Purkinje cell (primary cell): ENCODE results near the gene RNF121. TPM values are rescaled to one million over a fixed set of nuclear protein-coding genes. Genes with fewer than 3 reads are reported as not detected.

Experiments
- polyA plus RNA-seq: library from polyadenylated mRNA; unstranded; fragments of >200 nt; fragmentation: Nextera tagmentation; gene quantifications from 2 replicates; pipeline ENCODE4 v1.2.1, GENCODE V29; 2014

Gene RNF121
- 1.7 and 4.5 TPM in 2 replicates for polyA plus RNA-seq

DNA sequence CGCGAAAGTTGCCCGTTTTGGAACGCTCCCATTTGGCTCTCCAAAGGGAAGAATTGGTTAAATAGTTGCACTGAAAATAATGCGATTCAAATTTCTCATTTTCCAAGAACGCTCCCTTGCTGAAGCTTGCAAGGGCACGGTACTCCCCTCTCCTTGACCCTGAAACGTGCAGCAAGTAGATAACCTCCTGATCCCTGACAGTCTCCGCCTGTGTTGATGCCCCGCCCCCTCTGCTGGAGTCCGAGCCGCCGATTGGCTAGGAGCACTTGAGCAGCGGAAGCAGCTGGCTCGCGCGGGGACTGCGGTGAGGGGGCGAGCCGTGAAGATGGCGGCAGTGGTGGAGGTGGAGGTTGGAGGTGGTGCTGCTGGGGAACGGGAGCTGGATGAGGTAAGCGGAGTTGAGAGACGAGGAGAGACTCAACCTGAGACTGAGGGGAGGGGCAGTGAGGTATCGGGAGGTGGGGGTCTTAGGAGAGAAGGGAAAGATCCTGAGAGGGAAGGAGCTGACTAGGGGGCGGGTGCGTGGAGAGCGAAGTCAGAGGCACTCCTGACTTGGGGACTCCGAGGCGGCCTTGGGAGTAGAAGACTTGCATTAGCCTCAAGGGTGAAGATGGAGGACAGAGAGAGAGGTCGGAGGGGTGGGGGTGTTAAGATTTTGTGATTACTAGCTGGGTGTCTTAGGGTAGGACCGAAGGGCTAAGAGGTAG is at the start of gene RNF121:
Gene RNF121 (plus strand): TSS at position 310 of the 707 bp plus-strand sequence. CDS start 16 bp downstream, at position 326.

DNA sequence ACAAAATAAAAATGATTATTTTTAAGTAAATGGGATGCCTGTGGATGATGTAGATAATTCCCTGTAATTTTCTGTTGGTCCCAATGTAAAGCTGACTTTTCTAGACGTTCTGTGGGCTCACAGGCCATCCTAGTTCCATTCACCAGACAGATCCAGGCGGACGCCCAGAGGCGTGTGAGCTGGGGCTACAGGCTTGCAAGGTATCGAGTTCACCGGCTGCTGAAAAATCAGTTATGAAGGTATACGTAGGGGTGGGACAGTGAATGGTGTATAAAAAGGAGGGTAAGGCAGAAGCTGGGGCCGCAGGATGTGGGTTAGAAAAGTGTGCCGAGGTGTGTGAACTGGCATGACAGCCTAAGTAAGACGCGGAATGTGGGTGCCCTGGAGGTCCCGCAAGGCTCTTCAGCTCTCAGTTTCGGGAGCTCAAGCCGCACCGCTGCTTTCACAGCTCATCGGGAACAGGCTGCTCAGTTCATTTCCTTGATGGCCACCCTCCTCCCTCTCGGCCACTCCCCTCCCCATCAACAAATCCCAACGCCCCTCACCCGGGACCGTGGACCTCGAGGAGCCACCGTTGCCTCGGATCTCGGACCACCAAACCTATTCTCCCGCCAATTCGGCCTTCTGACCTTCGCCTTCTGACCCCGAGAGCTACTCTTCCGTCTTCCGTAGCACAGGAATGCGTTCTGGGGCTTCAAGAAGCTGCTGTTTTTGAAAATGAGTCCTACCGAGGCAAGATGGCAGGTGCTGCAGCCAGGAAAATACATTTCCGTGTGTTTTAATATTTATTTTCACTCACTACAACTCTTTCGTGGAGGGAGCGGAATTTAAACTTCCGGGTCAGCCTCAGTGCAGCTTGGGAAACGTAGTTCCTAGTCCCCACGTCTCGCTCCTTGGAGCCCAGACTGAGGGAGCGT is 768 bp upstream of the RNF121 start, which contains the start of gene XNDC1N:
Gene XNDC1N (minus strand): TSS at position 775 of the 917 bp plus-strand sequence. CDS start 5,241 bp downstream, outside the sequence.

DNA sequence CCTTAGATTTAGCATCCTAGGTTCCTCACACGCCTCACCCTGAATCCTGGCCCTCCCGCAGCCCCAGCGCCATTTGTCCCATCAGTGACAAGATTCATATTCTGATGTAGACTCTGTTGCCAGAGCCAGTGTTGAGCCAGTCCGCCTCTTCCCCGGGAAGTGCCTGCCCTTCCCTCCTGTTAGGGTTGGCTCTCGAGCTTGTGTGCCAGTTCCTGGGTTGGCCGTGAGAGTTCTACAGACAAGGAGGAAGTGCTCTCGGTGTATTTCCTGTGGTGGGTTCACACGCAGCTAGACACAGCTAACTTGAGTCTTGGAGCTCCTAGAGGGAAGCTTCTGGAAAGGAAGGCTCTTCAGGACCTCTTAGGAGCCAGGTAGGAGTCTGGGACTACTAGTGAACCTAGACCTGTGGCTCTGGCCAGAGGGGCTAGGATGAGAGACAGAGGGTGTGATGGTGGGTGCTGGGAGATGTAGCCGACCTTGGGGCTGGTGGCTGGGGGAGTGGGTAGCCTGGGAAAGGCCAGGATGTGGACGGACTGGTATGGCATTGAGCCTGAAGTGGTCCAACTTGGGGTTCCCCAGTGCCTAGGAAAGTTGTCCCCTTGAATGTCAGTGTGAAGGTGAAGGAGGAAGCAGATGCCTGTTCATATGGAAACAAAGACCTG is 69.9 kb downstream of the RNF121 start, which contains the start of gene IL18BP:
Gene IL18BP (plus strand): TSS at position 261 of the 662 bp plus-strand sequence. CDS start 1,076 bp downstream, outside the sequence.

Other genes starting within 250 kb of the RNF121 start
- not detected in 2 replicates for gene DEFB108B, start 95.8 kb upstream of the RNF121 start, polyA plus RNA-seq
- not detected in 2 replicates for gene DEFB131B, start 50.6 kb upstream of the RNF121 start, polyA plus RNA-seq
- gene XNDC1N, start 452 bp upstream of the RNF121 start, polyA plus RNA-seq, result 2.5 and 10.6 TPM in 2 replicates
- 0.92 and 1.7 TPM in 2 replicates for gene IL18BP, start 69.9 kb downstream of the RNF121 start, polyA plus RNA-seq
- 13.6 and 15.7 TPM in 2 replicates for gene NUMA1, start 151.5 kb downstream of the RNF121 start, polyA plus RNA-seq
- gene LRRC51, start 151.8 kb downstream of the RNF121 start, polyA plus RNA-seq, result 2.0 and 13.2 TPM in 2 replicates
- 53.8 and 85.9 TPM in 2 replicates for gene LAMTOR1, start 174.3 kb downstream of the RNF121 start, polyA plus RNA-seq
- not detected in 2 replicates for gene TOMT, start 176.9 kb downstream of the RNF121 start, polyA plus RNA-seq
- 61.7 and 111 TPM in 2 replicates for gene ANAPC15, start 183.6 kb downstream of the RNF121 start, polyA plus RNA-seq
- gene FOLR3, start 206.7 kb downstream of the RNF121 start, polyA plus RNA-seq, result not detected in 2 replicates